ENCODE measurements around the gene TFF3.

GRCh38 chr21:42357307-42357706 lies 42.1 kb upstream of the TFF3 start:
- TF ChIP-seq POLR2AphosphoS5 (IDR thresholded peaks at IDR 0.05; ENCODE audit: borderline replicate concordance, low read depth, low read length) (no peak), EZH2 (IDR thresholded peaks at IDR 0.05) (no peak)

Measured in SK-N-MC (cell line).